GM18870 (cell line): ENCODE measurements around the gene GRIA3.
A peak's percentile ranks its signal among the peaks of the same experiment; 100 is the strongest.

ENCODE experiments used
- ATAC-seq: cut with Tn5 transposase; IDR thresholded peaks from one replicate; pipeline ENCODE4 v1.9.1; 2021; ENCODE audit warnings: moderate library complexity; ENCODE audit not compliant: unreplicated experiment

The GRIA3 gene

DNA sequence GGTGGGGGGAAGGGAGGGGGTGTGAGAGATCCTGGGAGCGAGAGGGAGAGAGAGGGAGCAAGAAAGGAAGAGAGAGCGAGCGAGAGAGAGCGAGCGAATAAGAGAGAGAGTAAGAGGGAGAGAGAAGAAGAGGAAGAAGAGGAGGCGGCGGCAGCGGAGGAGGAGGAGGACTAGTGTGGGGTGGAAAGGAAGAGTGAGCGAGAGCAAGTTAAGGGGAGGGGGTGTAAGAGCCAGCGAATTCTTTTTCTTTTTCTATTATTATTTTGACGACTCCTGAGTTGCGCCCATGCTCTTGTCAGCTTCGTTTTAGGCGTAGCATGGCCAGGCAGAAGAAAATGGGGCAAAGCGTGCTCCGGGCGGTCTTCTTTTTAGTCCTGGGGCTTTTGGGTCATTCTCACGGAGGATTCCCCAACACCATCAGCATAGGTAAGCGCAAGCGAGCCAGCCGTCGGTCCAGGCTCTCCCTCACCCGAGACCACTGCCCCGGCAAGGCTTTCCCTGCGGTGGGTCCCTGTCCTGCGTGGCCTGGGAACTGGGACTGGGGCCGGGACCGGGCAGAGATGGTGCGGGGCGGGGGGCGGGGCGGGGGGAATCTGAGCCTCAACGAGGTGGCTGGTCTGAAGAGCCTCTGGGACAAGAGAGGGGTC lies at the start of gene GRIA3:
GRIA3 (plus strand) TSS at position 60 of the 647 bp plus-strand sequence; CDS start at position 318, 258 bp downstream.
- no peak for ATAC-seq

DNA sequence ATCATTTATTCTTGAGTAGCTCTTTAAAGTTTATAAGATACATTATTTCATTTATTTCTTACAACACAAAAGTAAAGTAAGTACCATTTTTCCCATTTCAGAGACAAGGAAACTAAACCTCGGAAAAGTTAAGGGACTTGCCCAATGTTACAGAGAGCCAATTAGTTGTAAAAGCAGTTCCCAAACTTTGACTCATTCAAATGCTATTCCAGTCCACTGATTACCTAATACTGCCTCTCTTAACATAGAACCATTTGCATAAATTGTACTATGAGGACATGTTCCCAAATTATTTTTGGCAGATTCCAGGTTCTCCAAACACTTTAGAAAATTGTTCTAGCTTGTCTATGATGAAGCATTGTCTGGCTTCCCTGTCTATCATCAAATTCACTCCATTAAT lies 45.6 kb upstream of the GRIA3 start:
- no peak for ATAC-seq

GRCh38 chrX:123140454-123140853 lies 43.6 kb upstream of the GRIA3 start:
- ATAC-seq: no peak

- ATAC-seq: no peak
Observed at GRCh38 chrX:123140904-123141303, 43.2 kb upstream of the GRIA3 start.

GRCh38 chrX:123153846-123154335 lies 30.2 kb upstream of the GRIA3 start:
- no peak for ATAC-seq

GRCh38 chrX:123155327-123155726 lies 28.8 kb upstream of the GRIA3 start:
- no peak for ATAC-seq

DNA sequence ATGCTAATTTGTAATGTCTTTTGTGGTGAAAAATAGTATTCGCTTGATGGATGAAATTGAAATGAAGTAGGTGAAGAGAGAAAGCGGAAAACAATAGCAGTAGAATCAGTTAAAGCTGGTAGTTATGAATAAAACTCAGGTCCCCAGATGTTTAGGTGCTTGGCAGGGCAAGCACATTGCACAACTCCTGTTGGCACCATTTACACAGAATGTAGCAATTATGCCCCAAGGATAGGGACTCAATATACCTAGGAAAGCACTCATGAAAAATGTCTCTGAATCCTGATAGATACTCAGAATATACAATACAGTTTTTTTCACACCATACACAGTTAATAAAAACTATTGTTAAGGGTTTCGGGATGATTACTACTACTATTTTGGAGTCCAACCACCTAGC lies 26.5 kb upstream of the GRIA3 start:
- no peak for ATAC-seq

GRCh38 chrX:123159403-123159802 lies 24.7 kb upstream of the GRIA3 start:
- no peak for ATAC-seq

DNA sequence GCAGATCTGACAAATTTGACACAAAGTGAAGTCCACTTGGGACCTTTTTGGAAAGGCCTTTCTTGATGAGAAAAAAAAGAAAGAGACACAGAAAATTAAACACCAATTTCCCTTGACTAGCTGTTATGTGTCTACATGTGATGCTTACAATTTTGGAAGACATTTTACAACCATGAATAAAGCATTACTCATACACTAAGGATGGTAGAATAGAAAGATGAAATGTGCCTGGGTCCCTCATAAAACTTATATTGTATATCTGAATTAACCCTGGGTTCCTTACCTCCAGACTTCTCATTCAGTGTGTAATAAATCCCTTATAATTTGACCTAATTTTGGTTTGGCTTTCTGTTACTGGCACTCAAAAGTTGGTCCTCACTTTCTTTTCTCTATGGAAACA lies 16.5 kb upstream of the GRIA3 start:
- no peak for ATAC-seq

DNA sequence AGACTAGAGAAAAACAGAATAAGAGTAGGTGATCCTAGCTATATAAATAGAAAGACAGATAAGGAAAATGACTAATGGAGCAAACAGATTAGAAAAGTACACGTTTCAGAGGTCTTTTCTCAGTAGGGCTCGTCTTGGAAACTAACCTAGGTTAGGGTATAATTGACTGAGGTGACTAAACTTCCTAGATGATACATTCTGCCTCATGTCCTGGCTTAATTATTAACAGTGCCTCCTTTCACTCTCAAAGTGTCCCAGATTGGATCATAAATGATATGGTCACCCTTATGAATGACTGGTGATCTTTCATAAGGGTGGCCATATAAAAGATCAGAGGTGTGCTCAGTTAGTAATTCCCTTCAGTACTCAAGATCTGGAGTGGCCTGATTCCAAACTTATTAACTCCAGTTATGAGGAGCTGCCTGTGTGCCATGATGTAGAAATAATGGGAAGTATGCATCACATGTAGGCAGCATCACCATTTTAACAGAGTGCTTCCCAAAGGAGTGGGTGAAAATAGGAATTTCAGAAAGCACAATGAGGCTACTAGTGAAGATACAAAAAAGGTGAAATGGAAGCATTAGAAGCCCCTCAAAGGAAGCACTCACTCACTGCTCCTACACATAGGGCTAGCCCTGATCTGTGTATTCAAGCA lies 14.7 kb upstream of the GRIA3 start:
- no peak for ATAC-seq

- ATAC-seq: no peak
Observed at GRCh38 chrX:123170546-123170945, 13.5 kb upstream of the GRIA3 start.

DNA sequence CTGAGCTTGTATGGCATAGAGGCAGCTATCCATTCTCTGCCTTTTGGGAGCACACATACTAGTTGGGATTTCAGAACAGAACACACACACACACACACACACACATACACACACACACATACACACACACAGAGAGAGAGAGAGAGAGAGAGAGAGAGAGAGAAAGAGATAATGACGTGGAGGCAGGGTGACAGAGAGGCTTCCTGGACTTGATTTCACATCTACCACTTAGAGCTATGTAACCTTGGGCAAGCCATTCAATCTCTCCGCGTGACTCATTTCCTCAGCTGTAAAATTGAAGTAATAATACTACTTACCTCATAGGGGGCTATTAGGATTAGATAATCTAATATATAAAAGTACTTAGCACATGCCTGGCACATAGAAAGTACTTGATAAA lies 12.3 kb upstream of the GRIA3 start:
- no peak for ATAC-seq

DNA sequence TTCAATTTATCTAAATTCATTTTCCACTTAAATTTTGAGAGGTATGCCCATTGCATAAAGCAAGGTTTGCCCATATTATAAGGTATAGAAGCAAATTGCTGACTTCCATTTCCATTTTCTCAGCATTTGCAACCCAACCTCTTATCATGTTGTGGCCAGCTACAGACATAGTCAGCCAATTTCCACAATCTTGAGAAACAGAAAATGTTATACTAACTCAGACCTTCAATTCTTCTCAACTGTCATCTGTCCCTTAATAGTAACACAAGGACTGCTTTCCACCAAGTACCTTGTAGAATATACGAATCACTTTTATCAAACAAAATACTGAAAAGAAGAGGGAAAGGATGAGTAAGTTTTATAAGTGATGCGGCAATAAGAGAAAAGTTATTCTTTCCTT lies 11.2 kb upstream of the GRIA3 start:
- no peak for ATAC-seq

DNA sequence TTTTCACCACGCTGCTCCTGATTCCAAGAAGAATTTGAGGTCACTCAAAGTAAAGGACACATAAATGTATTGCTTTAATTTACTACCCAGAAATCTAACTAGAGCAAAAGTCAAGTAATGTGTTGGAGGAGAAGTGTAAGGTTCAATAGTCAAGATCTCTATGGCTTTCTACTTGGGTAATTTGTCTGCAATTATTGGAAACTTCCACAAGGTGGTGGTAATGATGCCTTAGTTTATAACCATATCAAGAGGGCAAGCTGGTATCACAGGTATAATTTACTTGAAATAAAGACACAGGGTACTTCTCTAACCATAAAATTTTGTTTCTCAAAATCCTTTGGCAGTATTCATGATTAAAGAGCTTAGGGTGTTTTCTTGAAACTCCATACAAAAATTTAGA lies 10.2 kb upstream of the GRIA3 start:
- no peak for ATAC-seq

- no peak for ATAC-seq
Observed at GRCh38 chrX:123175366-123176122, 8.5 kb upstream of the GRIA3 start.

- ATAC-seq: peak; percentile 31
Observed at GRCh38 chrX:123181233-123181914, 2.7 kb upstream of the GRIA3 start.

DNA sequence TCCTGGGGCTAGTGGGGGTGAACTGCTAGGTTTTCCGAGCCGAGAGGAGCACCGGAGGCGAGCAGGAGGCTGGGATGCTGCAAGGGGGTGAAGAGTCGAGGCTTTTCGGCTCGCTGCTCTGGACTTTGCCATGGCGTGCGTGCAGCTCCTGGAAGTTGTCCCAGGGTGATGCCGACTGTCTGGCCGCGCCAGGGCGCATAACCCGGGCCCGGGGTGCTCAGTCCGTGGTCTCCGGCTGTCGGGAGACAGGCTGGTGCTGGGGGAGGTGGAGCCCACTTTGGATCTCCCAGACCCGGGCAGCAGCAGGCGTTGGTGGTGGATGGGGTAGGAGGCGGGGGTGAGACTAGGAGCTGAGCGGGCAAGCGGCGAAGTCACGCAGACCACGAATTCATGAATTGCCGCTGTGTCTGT lies 793 bp downstream of the GRIA3 start:
- no peak for ATAC-seq

DNA sequence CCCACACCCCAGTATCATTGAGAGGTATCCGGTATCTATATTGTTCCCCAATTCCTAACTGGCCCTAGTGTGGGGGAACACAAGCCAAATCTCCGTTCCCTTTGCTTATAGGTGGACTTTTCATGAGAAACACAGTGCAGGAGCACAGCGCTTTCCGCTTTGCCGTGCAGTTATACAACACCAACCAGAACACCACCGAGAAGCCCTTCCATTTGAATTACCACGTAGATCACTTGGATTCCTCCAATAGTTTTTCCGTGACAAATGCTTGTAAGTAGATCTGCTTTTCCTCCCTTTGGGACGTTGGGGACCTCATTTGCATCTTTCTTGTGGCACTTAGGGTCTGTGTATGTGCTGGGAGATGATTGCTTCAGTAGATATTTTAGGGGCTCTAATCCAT lies 1.6 kb downstream of the GRIA3 start:
- ATAC-seq: no peak

DNA sequence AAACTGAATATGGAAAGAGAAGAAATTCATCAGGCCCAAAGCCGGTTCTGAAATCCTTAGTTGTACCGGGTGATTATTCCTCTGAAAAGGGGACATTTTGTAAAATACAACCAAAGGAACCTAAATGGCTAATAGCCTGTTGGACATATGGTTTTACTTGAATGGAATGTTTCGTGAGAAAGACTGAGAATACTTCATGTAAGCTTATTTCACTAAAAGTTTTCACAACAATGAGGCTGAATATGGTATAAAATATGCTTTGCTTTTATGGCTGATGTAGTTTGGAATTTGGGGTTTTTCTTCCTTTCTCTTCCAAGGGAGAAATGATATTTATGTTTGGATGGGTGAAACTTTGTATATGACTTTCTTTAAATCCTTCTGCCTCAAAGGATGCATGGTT lies 2.7 kb downstream of the GRIA3 start:
- ATAC-seq: no peak

- no peak for ATAC-seq
Observed at GRCh38 chrX:123188081-123188480, 4.0 kb downstream of the GRIA3 start.

- ATAC-seq: no peak
Observed at GRCh38 chrX:123189338-123189737, 5.3 kb downstream of the GRIA3 start.
